T-helper 22 cell (primary cell): ENCODE data around the gene AMY2A.
"Not testable (repeated sequence)": the region's sequence is repeated elsewhere in the genome, so short reads cannot be mapped to it uniquely, and the experiment has no call there.

Experiments
- DNase-seq: peaks from one replicate; pipeline ENCODE4 v3.0.0-alpha.2; 2020; ENCODE audit warnings: low read depth

Gene AMY2A

DNA sequence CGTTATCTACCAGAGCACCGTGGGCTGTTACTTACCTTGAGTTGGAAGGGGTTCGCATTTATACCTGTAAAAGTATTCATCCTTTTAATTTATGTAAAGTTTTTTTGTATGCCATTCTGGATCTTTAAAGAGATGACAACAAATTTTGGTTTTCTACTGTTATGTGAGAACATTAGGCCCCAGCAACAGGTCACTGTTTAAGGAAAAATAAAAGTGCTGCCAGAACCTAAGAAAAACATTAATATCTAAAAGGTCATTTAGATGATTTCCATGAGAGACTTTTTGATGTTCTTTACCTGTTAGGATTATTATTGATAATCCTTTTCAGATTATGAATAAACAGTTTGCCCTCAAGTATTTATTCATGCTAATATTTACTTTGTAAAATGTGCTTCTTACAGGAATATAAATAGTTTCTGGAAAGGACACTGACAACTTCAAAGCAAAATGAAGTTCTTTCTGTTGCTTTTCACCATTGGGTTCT is at the start of gene AMY2A:
Gene AMY2A, plus strand, starts transcription at position 434 of the 484 bp plus-strand sequence. Its CDS starts 14 bp downstream, at position 448.
- DNase-seq = not testable (repeated sequence)

- DNase-seq = no peak
Observed at GRCh38 chr1:103569493-103569892, 47.7 kb upstream of the AMY2A start.

- DNase-seq = not testable (repeated sequence)
Observed at GRCh38 chr1:103571289-103571688, 45.9 kb upstream of the AMY2A start, which contains the start of gene AMY2B. TSS of gene AMY2B (plus strand) at chr1:103571589. CDS start at chr1:103571603, 14 bp downstream.

GRCh38 chr1:103576065-103576464 is 41.2 kb upstream of the AMY2A start:
- DNase-seq = no peak

DNA sequence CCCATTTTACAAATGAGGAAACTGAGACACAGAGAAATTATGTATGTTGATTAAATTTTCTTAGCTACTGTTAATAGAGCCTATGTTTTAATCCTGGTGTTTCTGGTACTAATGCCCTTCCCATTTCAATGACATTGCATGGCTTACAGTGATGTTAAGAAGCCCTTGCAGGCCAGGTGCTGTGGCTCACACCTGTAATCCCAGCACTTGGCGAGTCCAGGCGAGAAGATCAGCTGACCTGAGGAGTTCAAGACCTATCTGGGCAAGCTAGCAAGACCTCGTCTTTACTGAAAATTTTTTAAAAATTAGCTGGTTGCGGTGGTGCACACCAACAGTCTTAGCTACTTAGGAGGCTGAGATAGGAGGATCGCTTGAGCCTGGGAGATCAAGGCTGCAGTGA is 40.4 kb upstream of the AMY2A start:
- not testable (repeated sequence) for DNase-seq

DNA sequence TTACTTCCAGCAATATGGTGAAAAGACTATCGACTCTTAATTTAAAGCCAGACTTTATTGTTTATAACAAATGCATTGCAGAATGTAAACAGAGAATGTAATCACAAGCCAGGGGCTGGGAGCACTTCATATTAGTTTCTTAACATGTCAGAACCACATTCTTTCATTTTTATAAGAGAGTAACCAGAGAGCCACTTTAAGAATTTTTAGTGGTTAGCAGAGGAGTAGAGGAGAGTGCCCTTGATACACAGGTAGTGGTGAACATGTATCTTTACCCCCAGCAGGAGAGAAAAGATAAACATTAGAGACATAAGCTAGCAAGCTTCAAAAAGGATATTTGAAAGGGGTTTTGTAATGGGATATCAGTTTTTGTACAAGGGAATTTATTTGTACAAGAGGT is 34.8 kb upstream of the AMY2A start:
- no peak for DNase-seq

- no peak for DNase-seq
Observed at GRCh38 chr1:103583887-103584286, 33.3 kb upstream of the AMY2A start.

DNA sequence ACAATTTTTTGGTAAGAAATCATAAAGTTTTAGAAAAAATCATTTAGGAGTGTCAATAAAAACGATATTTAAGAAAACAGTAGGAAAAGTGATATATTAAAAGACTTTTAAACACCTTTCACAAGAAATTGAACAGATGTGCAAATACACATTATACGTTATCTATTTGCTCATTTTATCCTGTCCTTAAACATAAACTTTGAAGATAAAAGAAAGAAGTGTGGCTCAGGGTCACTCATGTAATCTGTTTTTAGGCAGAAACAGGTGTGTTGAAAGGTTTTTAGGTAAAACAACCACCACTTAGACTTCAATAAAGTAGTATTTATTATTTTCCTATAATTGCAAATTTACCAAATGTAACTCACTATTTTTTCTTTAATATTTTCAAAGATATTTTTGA is 32.7 kb upstream of the AMY2A start:
- DNase-seq = no peak

GRCh38 chr1:103602740-103603139 is 14.5 kb upstream of the AMY2A start:
- not testable (repeated sequence) for DNase-seq

GRCh38 chr1:103616362-103616761 is 865 bp upstream of the AMY2A start:
- DNase-seq = no peak

- not testable (repeated sequence) for DNase-seq
Observed at GRCh38 chr1:103627436-103627835, 10.2 kb downstream of the AMY2A start.

- DNase-seq = not testable (repeated sequence)
Observed at GRCh38 chr1:103641194-103641593, 24.0 kb downstream of the AMY2A start.

DNA sequence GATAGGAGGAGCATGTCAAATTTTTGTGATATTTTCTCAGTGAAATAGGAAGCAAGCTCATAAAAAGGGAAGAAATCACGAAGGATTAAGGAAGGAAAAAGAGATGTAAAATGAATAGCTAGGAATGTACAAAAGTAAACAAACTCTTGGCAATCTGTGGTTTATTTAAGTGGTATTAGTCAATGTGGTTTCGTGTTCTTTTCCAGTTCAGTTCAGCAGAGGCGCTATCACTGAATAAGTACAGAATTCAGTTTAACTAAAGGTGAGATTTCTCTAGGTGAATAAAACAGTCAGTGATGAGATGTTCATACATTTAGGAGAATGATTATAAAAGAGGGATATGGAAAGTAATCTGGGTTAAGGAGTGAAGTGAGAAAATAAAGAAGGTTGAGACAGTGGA is 26.7 kb downstream of the AMY2A start:
- not testable (repeated sequence) for DNase-seq

DNA sequence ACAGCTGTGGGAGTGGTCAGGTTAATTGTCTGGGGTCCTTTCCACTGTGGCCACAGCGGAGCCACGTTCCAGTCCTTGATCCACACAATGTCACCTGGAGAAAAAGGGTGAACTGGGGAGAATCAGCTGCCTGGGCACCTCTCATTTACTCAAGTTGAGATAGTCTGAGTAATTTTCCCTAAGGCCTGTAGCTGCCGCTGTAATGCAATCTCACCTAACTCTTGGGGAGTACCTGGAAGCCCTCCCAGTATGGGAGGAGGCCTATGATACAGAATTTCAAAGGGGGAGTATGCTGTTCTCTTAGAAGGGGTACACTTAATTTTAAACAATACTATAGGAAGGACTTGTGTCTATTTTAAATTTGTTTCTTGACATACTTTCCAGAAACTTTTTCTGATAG is 33.1 kb downstream of the AMY2A start:
- DNase-seq = not testable (repeated sequence)

GRCh38 chr1:103650889-103651288 is 33.7 kb downstream of the AMY2A start:
- not testable (repeated sequence) for DNase-seq

- not testable (repeated sequence) for DNase-seq
Observed at GRCh38 chr1:103654133-103654532, 36.9 kb downstream of the AMY2A start.

- not testable (repeated sequence) for DNase-seq
Observed at GRCh38 chr1:103655460-103655859, 38.2 kb downstream of the AMY2A start, which contains the start of gene AMY1A. TSS of gene AMY1A (plus strand) at chr1:103655760. CDS start at chr1:103656331, 571 bp downstream.
